Sigmoid colon (tissue), 7 donors: ENCODE measurements around the gene ADAMTS12. TPM values are rescaled to one million over a fixed set of nuclear protein-coding genes. Genes with fewer than 3 reads are reported as not detected.

Source experiments
- DNase-seq: peaks from one replicate; pipeline ENCODE4 v3.0.0-alpha.2; 2019
- H3K27ac ChIP-seq, 4 donors: fragments of 200-600 bp; sonication (generic); one replicate each; pipeline ENCODE4 v1.5.1; 2016 to 2019; ENCODE audit warnings: mild to moderate bottlenecking in 1 of 4
- H3K27me3 ChIP-seq, 3 donors: fragments of 200-600 bp; sonication (generic); one replicate each; pipeline ENCODE4 v1.5.1; 2019; ENCODE audit warnings: mild to moderate bottlenecking in 1 of 3
- H3K36me3 ChIP-seq, 4 donors: fragments of 200-600 bp; sonication (generic); one replicate each; pipeline ENCODE4 v1.5.1; 2016 to 2019
- H3K4me1 ChIP-seq, 4 donors: fragments of 200-600 bp; sonication (generic); one replicate each; pipeline ENCODE4 v1.5.1; 2017 to 2019
- H3K4me3 ChIP-seq, 4 donors: fragments of 200-600 bp; sonication (generic); one replicate each; pipeline ENCODE4 v1.5.1; 2017 to 2019; ENCODE audit warnings: mild to moderate bottlenecking in 2 of 4, moderate library complexity in 1 of 4
- H3K9me3 ChIP-seq, 4 donors: fragments of 200-600 bp in 3 of 4; sonication (generic) in 3 of 4; one replicate each; pipeline versions ENCODE4 v1.5.1 to v1.6.1; 2013 to 2019
- EP300 ChIP-seq, 4 donors: sonication (generic); formaldehyde crosslinking; IDR thresholded peaks; one replicate each; pipeline ENCODE4 v1.6.1; 2017; ENCODE audit warnings: antibody characterized with exemption in 4 of 4
- POLR2A ChIP-seq, 2 donors: fragments of 450-650 bp; IDR thresholded peaks; one replicate each; pipeline ENCODE4 v1.6.1; 2016; ENCODE audit warnings: antibody characterized with exemption in 2 of 2, mild to moderate bottlenecking in 2 of 2, moderate library complexity in 2 of 2
- POLR2AphosphoS5 ChIP-seq, 4 donors: sonication (generic); formaldehyde crosslinking; IDR thresholded peaks; one replicate each; pipeline ENCODE4 v1.6.1; 2017; ENCODE audit warnings: antibody characterized with exemption in 4 of 4
- WGBS, 2 donors: extraction: QIAGEN DNeasy Blood & Tissue Kit; methylation state at CpG; one replicate each; pipeline ENCODE4 v1.1.7; 2013; 5-methylcytosine and 5-hydroxymethylcytosine counted together
- intact Hi-C: fragments of 100-400 bp; cut with DNase I; formaldehyde crosslinking; loops from one replicate; pipeline ENCODE4 v1.15.1; 2023
- polyA plus RNA-seq, 3 donors: library from polyadenylated mRNA; stranded (reverse); fragments of 200-250 nt; gene quantifications; one replicate each; pipeline ENCODE4 v1.2.3, GENCODE V29; 2013
- total RNA-seq, 4 donors: library from RNA; depleted of rRNA; stranded (reverse); fragments of >200 nt; gene quantifications; one replicate each; pipeline ENCODE4 v1.1.0, GENCODE V29; 2016
- TF ChIP-seq, protein P1 (sequence below), 4 experiments: fragments of 450-650 bp in 3 of 4; fragments of 200-600 bp in 1 of 4; IDR thresholded peaks; one replicate each; pipeline ENCODE4 v1.5.1; 2016 to 2019; ENCODE audit warnings: antibody characterized with exemption in 4 of 4, mild to moderate bottlenecking in 3 of 4, moderate library complexity in 2 of 4
- donor health status: healthy with polysubstance abuse.
- donor health status: Bipolar disorder and iron deficiency.
- donor health status: healthy.

ADAMTS12 gene
- total and polyA plus RNA-seq, 7 donors: 0.42 to 5.4 (median 2.7) TPM; not detected in 1

DNA sequence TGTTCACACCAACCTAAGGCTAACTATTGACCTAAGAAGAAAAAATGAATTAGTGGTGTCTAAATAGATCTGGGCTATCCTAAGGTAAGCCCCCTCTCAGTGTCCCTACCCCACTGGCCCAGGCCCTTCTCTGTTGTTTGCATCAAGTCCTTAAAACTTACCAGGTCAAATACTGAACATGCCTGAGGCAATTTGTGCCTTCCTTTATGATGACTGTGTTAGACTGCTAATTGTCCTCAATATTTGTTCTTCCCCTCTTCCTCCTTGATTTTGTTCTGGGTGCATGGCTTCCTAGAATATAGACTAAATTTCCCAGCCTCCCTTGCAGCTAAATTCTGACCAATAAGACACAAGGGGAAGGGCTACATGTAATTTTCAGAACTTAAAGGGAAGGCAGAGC is 199.9 kb downstream of the ADAMTS12 start:
- no peaks in the 10 kb centered on the region for H3K27me3 ChIP-seq
- no peaks in the 10 kb centered on the region for H3K9me3 ChIP-seq
- TF ChIP-seq POLR2AphosphoS5 (IDR thresholded peaks at IDR 0.05) (no peak), EP300 (IDR thresholded peaks at IDR 0.05) (no peak), POLR2A (IDR thresholded peaks at IDR 0.05) (no peak)
- TF ChIP-seq, protein P1, sequence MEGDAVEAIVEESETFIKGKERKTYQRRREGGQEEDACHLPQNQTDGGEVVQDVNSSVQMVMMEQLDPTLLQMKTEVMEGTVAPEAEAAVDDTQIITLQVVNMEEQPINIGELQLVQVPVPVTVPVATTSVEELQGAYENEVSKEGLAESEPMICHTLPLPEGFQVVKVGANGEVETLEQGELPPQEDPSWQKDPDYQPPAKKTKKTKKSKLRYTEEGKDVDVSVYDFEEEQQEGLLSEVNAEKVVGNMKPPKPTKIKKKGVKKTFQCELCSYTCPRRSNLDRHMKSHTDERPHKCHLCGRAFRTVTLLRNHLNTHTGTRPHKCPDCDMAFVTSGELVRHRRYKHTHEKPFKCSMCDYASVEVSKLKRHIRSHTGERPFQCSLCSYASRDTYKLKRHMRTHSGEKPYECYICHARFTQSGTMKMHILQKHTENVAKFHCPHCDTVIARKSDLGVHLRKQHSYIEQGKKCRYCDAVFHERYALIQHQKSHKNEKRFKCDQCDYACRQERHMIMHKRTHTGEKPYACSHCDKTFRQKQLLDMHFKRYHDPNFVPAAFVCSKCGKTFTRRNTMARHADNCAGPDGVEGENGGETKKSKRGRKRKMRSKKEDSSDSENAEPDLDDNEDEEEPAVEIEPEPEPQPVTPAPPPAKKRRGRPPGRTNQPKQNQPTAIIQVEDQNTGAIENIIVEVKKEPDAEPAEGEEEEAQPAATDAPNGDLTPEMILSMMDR (IDR thresholded peaks at IDR 0.05): no peak
- H3K27ac ChIP-seq: no peak overlapping the region
- no peaks in the 10 kb centered on the region for H3K4me1 ChIP-seq
- no peak for DNase-seq
- no peaks in the 10 kb centered on the region for H3K36me3 ChIP-seq
- intact Hi-C loops: no loop called here
- H3K4me3 ChIP-seq: no peak overlapping the region

DNA sequence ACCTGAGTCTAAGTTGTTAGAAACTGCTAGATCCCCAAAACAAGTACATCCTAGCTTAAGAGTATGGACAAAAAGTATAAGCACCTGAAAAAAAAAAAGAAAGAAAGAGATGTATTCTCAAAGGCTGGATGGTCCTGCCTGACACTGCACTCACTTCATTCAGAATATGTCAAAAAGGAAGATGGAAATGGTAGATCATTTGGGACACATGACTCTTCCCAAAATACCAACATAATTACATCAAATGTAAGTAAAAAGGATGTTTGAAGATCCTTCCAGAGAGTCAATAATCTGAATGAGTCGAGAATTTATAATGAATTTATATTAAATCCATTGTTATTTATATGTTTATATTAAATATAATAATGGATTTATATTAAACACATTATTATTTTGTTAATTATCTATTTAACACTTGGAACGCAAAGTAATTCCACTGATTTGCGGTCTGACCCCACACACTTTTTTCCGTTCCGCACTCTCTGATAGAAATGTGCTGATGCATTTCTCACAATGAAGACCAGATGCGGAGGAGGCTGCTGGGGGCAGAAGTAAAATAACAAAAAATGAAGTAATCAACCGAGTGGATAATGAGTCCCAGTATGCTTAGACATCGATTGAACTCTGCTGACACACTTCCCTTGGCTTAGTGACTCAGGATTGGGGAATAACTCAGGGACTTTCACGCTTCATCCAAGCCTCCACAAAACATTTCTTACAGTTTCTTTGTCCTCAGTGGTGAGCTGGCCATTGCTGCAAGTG is 201.2 kb downstream of the ADAMTS12 start:
- WGBS, 2 donors: 84 to 92% methylated on average over 9 of the region's 9 CpGs
- Histone ChIP-seq H3K36me3 (no peaks in the 10 kb centered on the region), H3K27me3 (no peaks in the 10 kb centered on the region), H3K4me3 (no peak overlapping the region), H3K4me1 (no peaks in the 10 kb centered on the region), H3K27ac (no peak overlapping the region), H3K9me3 (no peaks in the 10 kb centered on the region)
- intact Hi-C loops: no loop called here
- no peak for TF ChIP-seq POLR2AphosphoS5 (IDR thresholded peaks at IDR 0.05)
- no peak for TF ChIP-seq EP300 (IDR thresholded peaks at IDR 0.05)
- TF ChIP-seq, protein P1 (IDR thresholded peaks at IDR 0.05): no peak
- no peak for TF ChIP-seq POLR2A (IDR thresholded peaks at IDR 0.05)
- no peak for DNase-seq

DNA sequence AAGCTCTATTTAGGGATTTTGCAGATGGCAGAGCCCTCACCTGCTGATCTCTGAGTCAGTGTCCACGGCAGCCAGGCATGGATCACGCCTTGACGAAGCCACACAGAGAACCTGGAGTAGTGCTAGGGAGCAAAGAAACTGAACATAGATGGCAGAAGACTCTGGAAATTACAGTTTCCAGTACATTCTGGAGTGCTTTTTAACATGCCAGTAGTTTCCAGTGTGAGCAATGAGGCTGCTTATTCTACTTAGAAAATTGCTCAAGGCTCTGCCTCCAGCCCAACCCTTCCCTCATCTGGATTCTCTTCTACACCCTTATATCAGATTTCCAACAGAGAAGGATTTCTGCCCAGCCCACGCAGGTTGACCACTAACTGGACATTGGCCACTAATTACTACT is 203.3 kb downstream of the ADAMTS12 start:
- Histone ChIP-seq H3K36me3 (no peaks in the 10 kb centered on the region), H3K4me3 (no peak overlapping the region), H3K27me3 (no peaks in the 10 kb centered on the region), H3K4me1 (no peaks in the 10 kb centered on the region), H3K9me3 (no peaks in the 10 kb centered on the region), H3K27ac (peak overlapping the region in 1 of 4 donors; percentile 1)
- intact Hi-C loops: no loop called here
- WGBS, 2 donors: 84 to 85% methylated on average over 4 of the region's 4 CpGs
- TF ChIP-seq POLR2A (IDR thresholded peaks at IDR 0.05) (no peak), POLR2AphosphoS5 (IDR thresholded peaks at IDR 0.05) (no peak), EP300 (IDR thresholded peaks at IDR 0.05) (no peak)
- TF ChIP-seq, protein P1 (IDR thresholded peaks at IDR 0.05): no peak
- DNase-seq: no peak

DNA sequence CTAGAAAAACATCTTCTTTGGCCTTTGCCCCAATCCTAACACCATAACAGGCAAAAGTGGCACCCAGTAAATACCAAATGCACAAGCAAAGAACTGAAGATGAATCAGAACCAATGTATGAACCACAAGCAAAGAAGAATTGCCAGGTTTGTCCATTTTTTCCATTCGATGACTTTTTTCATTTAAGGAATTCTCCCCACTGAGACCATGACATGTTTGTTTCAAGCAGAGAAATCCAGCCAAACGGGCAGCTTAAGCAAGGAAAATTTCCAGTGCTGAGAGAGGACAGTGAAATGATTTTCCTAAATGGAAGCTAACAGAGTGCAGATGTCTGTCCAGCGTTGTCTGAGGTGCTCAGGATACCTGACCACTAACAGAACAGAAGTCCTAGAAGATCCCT is 203.7 kb downstream of the ADAMTS12 start:
- WGBS, 2 donors: 70 to 79% methylated on average over 3 of the region's 3 CpGs
- H3K36me3 ChIP-seq: no peaks in the 10 kb centered on the region
- TF ChIP-seq POLR2A (IDR thresholded peaks at IDR 0.05): no peak
- TF ChIP-seq EP300 (IDR thresholded peaks at IDR 0.05): no peak
- no peak for TF ChIP-seq POLR2AphosphoS5 (IDR thresholded peaks at IDR 0.05)
- TF ChIP-seq, protein P1 (IDR thresholded peaks at IDR 0.05): no peak
- no peak overlapping the region for H3K4me3 ChIP-seq
- no peak overlapping the region for H3K27ac ChIP-seq
- intact Hi-C loops: no loop called here
- no peaks in the 10 kb centered on the region for H3K4me1 ChIP-seq
- no peaks in the 10 kb centered on the region for H3K9me3 ChIP-seq
- no peaks in the 10 kb centered on the region for H3K27me3 ChIP-seq
- DNase-seq: no peak
